Upper lobe of left lung (tissue), 4 donors: ENCODE measurements around the gene MVK.

Source experiments
- CTCF ChIP-seq, 6 experiments: fragments of 450-650 bp in 4 of 6; fragments of 200-600 bp in 2 of 6; sonication (generic) in 2 of 6; IDR thresholded peaks; one replicate each; pipeline ENCODE4 v1.5.1; 2016 to 2019; ENCODE audit warnings: antibody characterized with exemption in 6 of 6
- EP300 ChIP-seq, 4 donors: sonication (generic); formaldehyde crosslinking; IDR thresholded peaks; one replicate each; pipeline ENCODE4 v1.5.1; 2017; ENCODE audit warnings: antibody characterized with exemption in 4 of 4, control low read depth in 2 of 4
- POLR2A ChIP-seq, 4 donors: fragments of 450-650 bp; IDR thresholded peaks; one replicate each; pipeline ENCODE4 v1.5.1; 2016 to 2017; ENCODE audit warnings: antibody characterized with exemption in 4 of 4, mild to moderate bottlenecking in 2 of 4

GRCh38 chr12:109638735-109639134 is 65.1 kb downstream of the MVK start:
- TF ChIP-seq CTCF (IDR thresholded peaks at IDR 0.05) (no peak), POLR2A (IDR thresholded peaks at IDR 0.05) (no peak), EP300 (IDR thresholded peaks at IDR 0.05) (no peak)
